Astrocyte of the spinal cord (primary cell): ENCODE results near the gene TRIM65.

Source experiments
- DNase-seq: peaks from one replicate; pipeline ENCODE4 v3.0.0; 2011; ENCODE audit warnings: low read depth, low spot score
- H3K4me3 ChIP-seq: 2 replicates; pipeline ENCODE4 v1.5.1; 2011; ENCODE audit warnings: low read depth, mild to moderate bottlenecking, low read length, moderate library complexity
- in situ Hi-C: cut with HindIII; loops from 2 replicates; pipeline ENCODE4 v1.10.0; 2017; ENCODE audit warnings: low sequenced_read_pairs
- TF ChIP-seq, protein P1 (sequence below): IDR thresholded peaks from 2 replicates; pipeline ENCODE4 v1.5.1; 2012; ENCODE audit warnings: low read depth, mild to moderate bottlenecking, low read length, inconsistent platforms

TRIM65 gene

DNA sequence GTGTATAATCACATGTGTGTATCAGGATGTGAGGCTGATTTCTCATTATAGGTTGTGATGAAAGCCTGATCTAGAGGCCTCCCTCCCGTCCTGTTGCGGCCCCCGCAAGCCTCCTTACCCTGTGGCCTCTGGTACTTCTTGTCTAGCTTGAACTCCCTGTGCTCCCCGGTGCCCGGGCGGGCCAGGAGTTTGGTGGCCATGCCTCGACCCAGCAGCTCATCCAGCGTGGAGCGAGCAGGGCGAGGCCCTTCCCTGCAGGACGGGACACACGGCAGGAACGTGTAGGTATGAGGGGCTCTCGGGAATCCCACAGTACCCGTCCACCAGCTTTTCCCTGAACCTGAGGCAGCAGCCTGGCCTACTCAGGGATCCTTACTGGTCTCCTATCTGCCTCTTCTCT is 29.2 kb upstream of the TRIM65 start:
- in situ Hi-C loops = no loop called here
- DNase-seq = no peak
- TF ChIP-seq, protein P1, sequence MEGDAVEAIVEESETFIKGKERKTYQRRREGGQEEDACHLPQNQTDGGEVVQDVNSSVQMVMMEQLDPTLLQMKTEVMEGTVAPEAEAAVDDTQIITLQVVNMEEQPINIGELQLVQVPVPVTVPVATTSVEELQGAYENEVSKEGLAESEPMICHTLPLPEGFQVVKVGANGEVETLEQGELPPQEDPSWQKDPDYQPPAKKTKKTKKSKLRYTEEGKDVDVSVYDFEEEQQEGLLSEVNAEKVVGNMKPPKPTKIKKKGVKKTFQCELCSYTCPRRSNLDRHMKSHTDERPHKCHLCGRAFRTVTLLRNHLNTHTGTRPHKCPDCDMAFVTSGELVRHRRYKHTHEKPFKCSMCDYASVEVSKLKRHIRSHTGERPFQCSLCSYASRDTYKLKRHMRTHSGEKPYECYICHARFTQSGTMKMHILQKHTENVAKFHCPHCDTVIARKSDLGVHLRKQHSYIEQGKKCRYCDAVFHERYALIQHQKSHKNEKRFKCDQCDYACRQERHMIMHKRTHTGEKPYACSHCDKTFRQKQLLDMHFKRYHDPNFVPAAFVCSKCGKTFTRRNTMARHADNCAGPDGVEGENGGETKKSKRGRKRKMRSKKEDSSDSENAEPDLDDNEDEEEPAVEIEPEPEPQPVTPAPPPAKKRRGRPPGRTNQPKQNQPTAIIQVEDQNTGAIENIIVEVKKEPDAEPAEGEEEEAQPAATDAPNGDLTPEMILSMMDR = no peak
- no peak overlapping the region for H3K4me3 ChIP-seq

GRCh38 chr17:75925103-75925502 is 28.4 kb upstream of the TRIM65 start:
- H3K4me3 ChIP-seq = no peak overlapping the region
- in situ Hi-C loops = no loop called here
- TF ChIP-seq, protein P1 = no peak
- no peak for DNase-seq

DNA sequence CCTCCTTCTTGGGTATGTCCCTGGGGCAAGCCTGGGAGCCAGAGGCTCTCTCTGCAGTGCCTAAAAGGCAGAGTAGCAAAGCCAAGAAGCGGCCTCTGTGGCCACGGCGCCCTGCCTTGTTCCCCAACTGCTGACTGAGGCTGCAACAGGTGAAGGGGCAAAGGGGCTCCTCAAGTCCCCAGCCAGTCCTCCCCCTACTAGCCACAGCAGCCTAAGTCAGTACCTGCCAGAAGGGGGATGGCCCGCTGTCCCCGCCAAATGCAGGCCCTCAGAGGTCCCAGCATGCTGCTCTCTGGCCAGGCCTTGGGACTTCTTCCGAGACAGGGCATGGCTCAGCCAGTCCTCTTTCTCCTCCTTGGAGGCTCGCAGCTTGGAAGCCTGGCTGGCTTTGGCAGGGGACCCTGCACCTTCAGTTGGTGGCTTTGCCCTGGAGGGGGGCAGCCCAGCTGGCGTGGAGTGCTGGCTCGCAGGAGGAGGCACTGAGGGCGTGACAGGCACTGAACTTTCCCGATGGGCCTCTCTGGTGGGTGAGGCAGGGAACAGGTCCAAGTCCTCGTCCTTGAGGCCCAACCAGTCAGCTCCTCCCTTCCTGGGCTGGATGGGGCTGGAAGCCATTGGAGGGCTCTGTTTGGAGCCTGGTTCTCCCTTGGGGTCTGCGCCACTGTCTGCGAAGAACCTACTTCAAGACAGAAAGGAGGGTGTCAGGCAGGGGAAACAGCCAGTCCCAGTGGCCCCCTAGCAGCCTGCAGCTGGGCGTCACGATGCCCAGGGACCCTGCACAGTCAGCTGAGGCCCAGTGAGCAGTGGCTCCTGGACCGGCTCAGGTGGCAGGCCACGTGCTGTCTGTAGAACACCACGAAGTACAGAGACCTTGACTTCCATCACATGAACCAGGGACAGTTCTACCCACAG is 26.5 kb upstream of the TRIM65 start:
- in situ Hi-C loops = no loop called here
- no peak overlapping the region for H3K4me3 ChIP-seq
- DNase-seq = no peak
- TF ChIP-seq, protein P1 = no peak

DNA sequence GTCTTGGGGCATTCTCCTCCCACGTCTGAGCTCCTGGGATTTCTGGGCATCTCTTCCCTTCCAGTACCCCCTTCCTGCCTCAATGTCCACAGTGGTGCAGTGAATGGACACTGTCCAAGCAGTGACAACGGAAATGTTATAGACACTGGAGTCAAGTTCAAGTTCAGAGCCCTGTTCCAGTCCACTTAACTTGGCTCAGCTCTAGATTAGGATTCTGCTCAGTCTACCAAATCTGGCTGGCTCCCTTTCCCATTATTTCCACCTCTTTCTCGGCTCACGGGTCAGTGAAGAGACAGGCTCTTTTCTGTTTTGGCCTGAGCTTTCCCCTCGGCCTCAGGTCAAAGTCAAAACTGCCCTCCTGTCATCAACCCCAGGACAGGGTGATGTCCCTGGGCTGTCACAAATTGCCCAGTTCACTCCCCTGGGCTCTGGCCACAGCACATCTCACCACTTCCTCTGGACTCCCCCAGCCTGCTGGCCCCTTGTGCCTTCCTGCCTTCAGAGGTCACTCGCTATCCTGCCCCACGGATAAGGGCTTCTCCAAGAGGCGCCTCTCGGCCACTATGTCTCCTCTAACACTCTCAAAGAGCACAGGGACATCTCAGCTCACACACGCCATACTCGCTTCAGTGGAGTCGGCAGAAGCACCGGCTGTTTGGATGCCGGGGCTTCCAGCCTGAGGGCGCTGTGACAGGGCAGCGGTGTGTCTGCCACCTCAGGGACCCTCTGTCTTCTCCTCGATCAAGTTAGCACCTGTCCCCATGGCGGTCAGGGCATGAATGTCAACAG is 25.6 kb upstream of the TRIM65 start:
- in situ Hi-C loops = no loop called here
- DNase-seq = no peak
- TF ChIP-seq, protein P1 = no peak
- no peak overlapping the region for H3K4me3 ChIP-seq

DNA sequence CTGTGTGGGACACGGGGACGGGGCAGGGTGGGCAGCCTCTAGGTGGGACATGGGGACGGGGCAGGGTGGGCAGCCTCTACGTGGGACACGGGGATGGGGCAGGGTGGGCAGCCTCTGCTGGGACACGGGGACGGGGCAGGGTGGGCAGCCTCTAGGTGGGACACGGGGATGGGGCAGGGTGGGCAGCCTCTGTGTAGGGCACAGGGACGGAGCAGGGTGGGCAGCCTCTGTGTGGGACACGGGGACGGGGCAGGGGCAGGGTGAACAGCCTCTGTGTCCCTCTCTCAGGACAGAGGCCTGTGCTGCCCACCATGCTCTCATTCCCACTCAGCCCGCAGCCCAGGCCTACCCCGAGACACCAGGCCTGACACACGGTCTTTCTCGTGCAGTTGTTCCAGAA is 24.8 kb upstream of the TRIM65 start:
- TF ChIP-seq, protein P1 = no peak
- H3K4me3 ChIP-seq = no peak overlapping the region
- in situ Hi-C loops = no loop called here
- DNase-seq = no peak

GRCh38 chr17:75920045-75920560 is 23.4 kb upstream of the TRIM65 start:
- TF ChIP-seq, protein P1 = no peak
- DNase-seq = no peak
- in situ Hi-C loops = no loop called here
- no peak overlapping the region for H3K4me3 ChIP-seq
